ENCODE results near the gene IZUMO3. TPM values are rescaled to one million over a fixed set of nuclear protein-coding genes. Genes with fewer than 3 reads are reported as not detected.
"Not testable (repeated sequence)": the region's sequence is repeated elsewhere in the genome, so short reads cannot be mapped to it uniquely, and the experiment has no call there.

The IZUMO3 gene
- not detected for polyA plus RNA-seq

GRCh38 chr9:24545847-24546522, at the start of gene IZUMO3:
Gene IZUMO3 (minus strand): TSS chr9:24545897. CDS start chr9:24545649, 248 bp downstream.
- H3K9me3 ChIP-seq (ENCODE audit: control insufficient read depth in 2 of 2, insufficient read depth in 1 of 2, low read depth in 1 of 2, low read length in 1 of 2): no peaks in the 10 kb centered on the region

GRCh38 chr9:24594234-24594850, 48.6 kb upstream of the IZUMO3 start:
- Histone ChIP-seq H3K27me3 (ENCODE audit: control insufficient read depth in 1 of 2, insufficient read depth in 2 of 2, low read length in 2 of 2) (no peaks in the 10 kb centered on the region), H3K4me3 (ENCODE audit: low read depth in 1 of 2, low read length in 2 of 2) (no peak overlapping the region), H3K4me1 (ENCODE audit: control insufficient read depth in 2 of 2, insufficient read depth in 2 of 2, low read length in 1 of 2) (no peaks in the 10 kb centered on the region), H3K36me3 (ENCODE audit: control insufficient read depth in 2 of 2, insufficient read depth in 2 of 2, low read length in 1 of 2) (no peaks in the 10 kb centered on the region), H3K27ac (ENCODE audit: low read depth in 2 of 2, low read length in 1 of 2) (no peak overlapping the region), H3K9me3 (ENCODE audit: control insufficient read depth in 2 of 2, insufficient read depth in 1 of 2, low read depth in 1 of 2, low read length in 1 of 2) (no peaks in the 10 kb centered on the region)
- 70 to 72% methylated on average over 8 of the region's 8 CpGs for WGBS, 2 donors

More at GRCh38 chr9:24545847-24546522, at the start of gene IZUMO3:
- no peaks in the 10 kb centered on the region for H3K4me1 ChIP-seq (ENCODE audit: control insufficient read depth in 2 of 2, insufficient read depth in 2 of 2, low read length in 1 of 2)
- H3K27ac ChIP-seq (ENCODE audit: low read depth in 2 of 2, low read length in 1 of 2): no peak within 1 kb of the TSS
- WGBS, 2 donors: 88 to 91% methylated on average over 3 of the region's 3 CpGs
- no peak within 1 kb of the TSS for H3K4me3 ChIP-seq (ENCODE audit: low read depth in 1 of 2, low read length in 2 of 2)
- H3K27me3 ChIP-seq (ENCODE audit: control insufficient read depth in 1 of 2, insufficient read depth in 2 of 2, low read length in 2 of 2): no peaks in the 10 kb centered on the region
- H3K36me3 ChIP-seq (ENCODE audit: control insufficient read depth in 2 of 2, insufficient read depth in 2 of 2, low read length in 1 of 2): no peaks in the 10 kb centered on the region

- Histone ChIP-seq H3K27me3 (ENCODE audit: control insufficient read depth in 1 of 2, insufficient read depth in 2 of 2, low read length in 2 of 2) (no peaks in the 10 kb centered on the region), H3K36me3 (ENCODE audit: control insufficient read depth in 2 of 2, insufficient read depth in 2 of 2, low read length in 1 of 2) (no peaks in the 10 kb centered on the region), H3K27ac (ENCODE audit: low read depth in 2 of 2, low read length in 1 of 2) (no peak overlapping the region), H3K4me3 (ENCODE audit: low read depth in 1 of 2, low read length in 2 of 2) (no peak overlapping the region), H3K9me3 (ENCODE audit: control insufficient read depth in 2 of 2, insufficient read depth in 1 of 2, low read depth in 1 of 2, low read length in 1 of 2) (no peaks in the 10 kb centered on the region), H3K4me1 (ENCODE audit: control insufficient read depth in 2 of 2, insufficient read depth in 2 of 2, low read length in 1 of 2) (no peaks in the 10 kb centered on the region)
- 43 to 47% methylated on average over 1 of the region's 1 CpG for WGBS, 2 donors
Observed at GRCh38 chr9:24590432-24590831, 44.7 kb upstream of the IZUMO3 start.

- Histone ChIP-seq H3K27ac (ENCODE audit: low read depth in 2 of 2, low read length in 1 of 2) (no peak overlapping the region), H3K4me1 (ENCODE audit: control insufficient read depth in 2 of 2, insufficient read depth in 2 of 2, low read length in 1 of 2) (no peaks in the 10 kb centered on the region), H3K4me3 (ENCODE audit: low read depth in 1 of 2, low read length in 2 of 2) (no peak overlapping the region), H3K9me3 (ENCODE audit: control insufficient read depth in 2 of 2, insufficient read depth in 1 of 2, low read depth in 1 of 2, low read length in 1 of 2) (no peaks in the 10 kb centered on the region), H3K36me3 (ENCODE audit: control insufficient read depth in 2 of 2, insufficient read depth in 2 of 2, low read length in 1 of 2) (no peaks in the 10 kb centered on the region), H3K27me3 (ENCODE audit: control insufficient read depth in 1 of 2, insufficient read depth in 2 of 2, low read length in 2 of 2) (no peaks in the 10 kb centered on the region)
- 65 to 68% methylated on average over 2 of the region's 2 CpGs for WGBS, 2 donors
Observed at GRCh38 chr9:24587883-24588282, 42.2 kb upstream of the IZUMO3 start.

GRCh38 chr9:24582146-24583126, 36.7 kb upstream of the IZUMO3 start:
- H3K27ac ChIP-seq (ENCODE audit: low read depth in 2 of 2, low read length in 1 of 2): no peak overlapping the region
- H3K36me3 ChIP-seq (ENCODE audit: control insufficient read depth in 2 of 2, insufficient read depth in 2 of 2, low read length in 1 of 2): no peaks in the 10 kb centered on the region
- no peaks in the 10 kb centered on the region for H3K9me3 ChIP-seq (ENCODE audit: control insufficient read depth in 2 of 2, insufficient read depth in 1 of 2, low read depth in 1 of 2, low read length in 1 of 2)
- H3K27me3 ChIP-seq (ENCODE audit: control insufficient read depth in 1 of 2, insufficient read depth in 2 of 2, low read length in 2 of 2): no peaks in the 10 kb centered on the region
- no peak overlapping the region for H3K4me3 ChIP-seq (ENCODE audit: low read depth in 1 of 2, low read length in 2 of 2)
- H3K4me1 ChIP-seq (ENCODE audit: control insufficient read depth in 2 of 2, insufficient read depth in 2 of 2, low read length in 1 of 2): no peaks in the 10 kb centered on the region
- WGBS, 2 donors: 28 to 32% methylated on average over 6 of the region's 6 CpGs

GRCh38 chr9:24580005-24580404, 34.3 kb upstream of the IZUMO3 start:
- H3K27ac ChIP-seq (ENCODE audit: low read depth in 2 of 2, low read length in 1 of 2); H3K4me1 ChIP-seq (ENCODE audit: control insufficient read depth in 2 of 2, insufficient read depth in 2 of 2, low read length in 1 of 2); H3K27me3 ChIP-seq (ENCODE audit: control insufficient read depth in 1 of 2, insufficient read depth in 2 of 2, low read length in 2 of 2); H3K4me3 ChIP-seq (ENCODE audit: low read depth in 1 of 2, low read length in 2 of 2); H3K36me3 ChIP-seq (ENCODE audit: control insufficient read depth in 2 of 2, insufficient read depth in 2 of 2, low read length in 1 of 2); H3K9me3 ChIP-seq (ENCODE audit: control insufficient read depth in 2 of 2, insufficient read depth in 1 of 2, low read depth in 1 of 2, low read length in 1 of 2): not testable (repeated sequence)
- 77 to 79% methylated on average over 20 to 21 of the region's 21 CpGs for WGBS, 2 donors

GRCh38 chr9:24572406-24572805, 26.7 kb upstream of the IZUMO3 start:
- H3K27ac ChIP-seq (ENCODE audit: low read depth in 2 of 2, low read length in 1 of 2): no peak overlapping the region
- H3K36me3 ChIP-seq (ENCODE audit: control insufficient read depth in 2 of 2, insufficient read depth in 2 of 2, low read length in 1 of 2): no peaks in the 10 kb centered on the region
- H3K4me3 ChIP-seq (ENCODE audit: low read depth in 1 of 2, low read length in 2 of 2): no peak overlapping the region
- no peaks in the 10 kb centered on the region for H3K4me1 ChIP-seq (ENCODE audit: control insufficient read depth in 2 of 2, insufficient read depth in 2 of 2, low read length in 1 of 2)
- no peaks in the 10 kb centered on the region for H3K27me3 ChIP-seq (ENCODE audit: control insufficient read depth in 1 of 2, insufficient read depth in 2 of 2, low read length in 2 of 2)
- H3K9me3 ChIP-seq (ENCODE audit: control insufficient read depth in 2 of 2, insufficient read depth in 1 of 2, low read depth in 1 of 2, low read length in 1 of 2): no peaks in the 10 kb centered on the region
- 92 to 95% methylated on average over 2 of the region's 2 CpGs for WGBS, 2 donors

- H3K4me3 ChIP-seq (ENCODE audit: low read depth in 1 of 2, low read length in 2 of 2): no peak overlapping the region
- H3K27me3 ChIP-seq (ENCODE audit: control insufficient read depth in 1 of 2, insufficient read depth in 2 of 2, low read length in 2 of 2): no peaks in the 10 kb centered on the region
- WGBS, 2 donors: 82 to 84% methylated on average over 3 of the region's 3 CpGs
- H3K4me1 ChIP-seq (ENCODE audit: control insufficient read depth in 2 of 2, insufficient read depth in 2 of 2, low read length in 1 of 2): no peaks in the 10 kb centered on the region
- H3K27ac ChIP-seq (ENCODE audit: low read depth in 2 of 2, low read length in 1 of 2): no peak overlapping the region
- no peaks in the 10 kb centered on the region for H3K9me3 ChIP-seq (ENCODE audit: control insufficient read depth in 2 of 2, insufficient read depth in 1 of 2, low read depth in 1 of 2, low read length in 1 of 2)
- no peaks in the 10 kb centered on the region for H3K36me3 ChIP-seq (ENCODE audit: control insufficient read depth in 2 of 2, insufficient read depth in 2 of 2, low read length in 1 of 2)
Observed at GRCh38 chr9:24561957-24562356, 16.3 kb upstream of the IZUMO3 start.

GRCh38 chr9:24553183-24553552, 7.5 kb upstream of the IZUMO3 start:
- no peak overlapping the region for H3K27ac ChIP-seq (ENCODE audit: low read depth in 2 of 2, low read length in 1 of 2)

More at GRCh38 chr9:24553183-24553552, 7.5 kb upstream of the IZUMO3 start:
- H3K9me3 ChIP-seq (ENCODE audit: control insufficient read depth in 2 of 2, insufficient read depth in 1 of 2, low read depth in 1 of 2, low read length in 1 of 2): no peaks in the 10 kb centered on the region
- H3K27me3 ChIP-seq (ENCODE audit: control insufficient read depth in 1 of 2, insufficient read depth in 2 of 2, low read length in 2 of 2): no peaks in the 10 kb centered on the region
- no peaks in the 10 kb centered on the region for H3K36me3 ChIP-seq (ENCODE audit: control insufficient read depth in 2 of 2, insufficient read depth in 2 of 2, low read length in 1 of 2)
- H3K4me3 ChIP-seq (ENCODE audit: low read depth in 1 of 2, low read length in 2 of 2): no peak overlapping the region
- no peaks in the 10 kb centered on the region for H3K4me1 ChIP-seq (ENCODE audit: control insufficient read depth in 2 of 2, insufficient read depth in 2 of 2, low read length in 1 of 2)
- WGBS, 2 donors: 74 to 79% methylated on average over 2 of the region's 2 CpGs

Data from esophagus (tissue), 2 donors.